Panc1 (cell line): ENCODE measurements around the gene SMG6. TPM values are rescaled to one million over a fixed set of nuclear protein-coding genes. Genes with fewer than 3 reads are reported as not detected.

Experiments used
- ATAC-seq: fragments of 200-7000 bp; cut with Tn5 transposase; 2 replicates; pipeline ENCODE4 v1.9.1; 2020; ENCODE audit warnings: mild to moderate bottlenecking, moderate library complexity
- BruUV-seq: library from RNA; stranded (reverse); fragments of 400-500 nt; replicated peaks from 2 replicates; lab custom pipeline; 2021; lab: Mats Ljungman, UMichigan
- CTCF ChIA-PET: fragments of 300-600 bp; sonication (Branson Sonifier 250); formaldehyde crosslinking; loops from one replicate; lab custom pipeline; 2022; ENCODE audit warnings: antibody characterized with exemption; lab: Charles Lee
- POLR2A ChIA-PET: fragments of 300-600 bp; sonication (Branson Sonifier 250); formaldehyde crosslinking; loops from one replicate; lab custom pipeline; 2022; ENCODE audit warnings: antibody characterized with exemption; lab: Charles Lee
- DNase-seq: peaks from one replicate; pipeline ENCODE4 v3.0.0-alpha.2; 2010; ENCODE audit warnings: low read depth, low spot score
- H3K27ac ChIP-seq: 2 replicates; pipeline ENCODE4 v1.5.1; 2011; ENCODE audit warnings: mild to moderate bottlenecking, low read length, inconsistent platforms
- H3K27me3 ChIP-seq: fragments of 200-500 bp; sonication (Bioruptor generic); 2 replicates; pipeline ENCODE4 v1.6.0; 2014; ENCODE audit warnings: low read length, inconsistent platforms; ENCODE audit not compliant: control insufficient read depth, insufficient read depth
- H3K36me3 ChIP-seq: fragments of 200-500 bp; sonication (Bioruptor generic); 2 replicates; pipeline ENCODE4 v1.5.1; 2014; ENCODE audit warnings: inconsistent platforms, mild to moderate bottlenecking, low read length, moderate library complexity; ENCODE audit not compliant: control insufficient read depth, insufficient read depth
- H3K4me1 ChIP-seq: 2 replicates; pipeline ENCODE4 v1.5.1; 2011; ENCODE audit warnings: inconsistent platforms, mild to moderate bottlenecking, low read length, moderate library complexity; ENCODE audit not compliant: control insufficient read depth, insufficient read depth
- H3K4me3 ChIP-seq, 2 experiments: 2 replicates each; pipeline ENCODE4 v1.5.1; 2011 to 2012; ENCODE audit warnings: low read depth in 2 of 2, low read length in 2 of 2, mild to moderate bottlenecking in 2 of 2, inconsistent platforms in 1 of 2, moderate library complexity in 1 of 2
- H3K9me3 ChIP-seq: fragments of 200-500 bp; sonication (Bioruptor generic); 2 replicates; pipeline ENCODE4 v1.5.1; 2014; ENCODE audit warnings: low read depth, mild to moderate bottlenecking, inconsistent platforms, low read length, moderate library complexity; ENCODE audit not compliant: control insufficient read depth, insufficient read depth
- POLR2AphosphoS5 ChIP-seq: IDR thresholded peaks from 2 replicates; pipeline ENCODE4 v1.6.1; 2012; ENCODE audit warnings: mild to moderate bottlenecking, low read depth, low read length, moderate library complexity
- SIN3A ChIP-seq: IDR thresholded peaks from 2 replicates; pipeline ENCODE4 v1.6.1; 2012; ENCODE audit warnings: low read depth, mild to moderate bottlenecking, low read length, moderate library complexity, borderline replicate concordance; ENCODE audit not compliant: insufficient read depth
- TCF7L2 ChIP-seq: IDR thresholded peaks from 2 replicates; pipeline ENCODE4 v1.6.1; 2011; ENCODE audit warnings: mild to moderate bottlenecking, low read depth, low read length, inconsistent platforms
- in situ Hi-C: cut with HindIII; loops from 2 replicates; pipeline ENCODE4 v1.10.0; 2016; ENCODE audit warnings: low sequenced_read_pairs, low pct_unique_long_range_greater_than_20kb
- intact Hi-C: fragments of 100-400 bp; cut with micrococcal nuclease; formaldehyde crosslinking; loops from one replicate; pipeline ENCODE4 v1.10.0; 2022; ENCODE audit not compliant: unreplicated experiment
- total RNA-seq: library from RNA; stranded (reverse); gene quantifications from one replicate; pipeline ENCODE4 v1.2.1, GENCODE V29; 2021; ENCODE audit not compliant: unreplicated experiment
- TF ChIP-seq, protein P1 (sequence below), 2 experiments: IDR thresholded peaks; 2 replicates each; pipeline ENCODE4 v1.6.1; 2011 to 2012; ENCODE audit warnings: low read depth in 2 of 2, control low read depth in 1 of 2, low read length in 1 of 2, mild to moderate bottlenecking in 1 of 2, moderate library complexity in 1 of 2; ENCODE audit not compliant: insufficient read depth in 1 of 2
- TF ChIP-seq, protein P2 (sequence below): fragments of 450-650 bp; IDR thresholded peaks from 2 replicates; pipeline ENCODE4 v1.5.1; 2017; ENCODE audit warnings: mild to moderate bottlenecking

Gene SMG6
- total RNA-seq, 1 experiment from 2014 or later: 17.8 TPM

DNA sequence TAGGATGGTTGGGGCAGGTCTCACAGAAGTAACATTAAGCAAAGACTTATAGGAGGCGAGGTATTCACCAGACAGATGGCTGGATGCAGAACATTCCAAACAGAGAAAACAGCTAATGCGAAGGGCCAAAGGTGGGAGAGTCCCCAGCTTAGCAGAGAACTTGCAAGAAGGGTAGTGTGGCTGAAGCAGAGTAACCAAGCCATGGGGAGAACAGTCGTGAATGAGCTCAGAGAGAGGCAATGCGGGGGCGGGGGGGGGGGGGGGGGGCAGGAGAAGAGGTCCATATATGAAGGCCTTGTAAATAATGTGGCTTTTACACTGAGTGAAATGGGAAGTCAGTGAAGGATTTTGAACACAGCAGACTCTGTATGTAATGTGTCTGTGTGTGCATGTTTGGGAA, 81.3 kb downstream of the SMG6 start:
- BruUV-seq: no TSS peak
- intact Hi-C loops: no loop called here
- no peaks in the 10 kb centered on the region for H3K9me3 ChIP-seq
- ATAC-seq (no peak), DNase-seq (no peak)
- ChIA-PET CTCF (no interaction called here), POLR2A (no interaction called here)
- H3K4me3 ChIP-seq: no peak overlapping the region
- no peaks in the 10 kb centered on the region for H3K36me3 ChIP-seq
- in situ Hi-C loops: no loop called here
- H3K4me1 ChIP-seq: no peaks in the 10 kb centered on the region
- H3K27ac ChIP-seq: no peak overlapping the region
- TF ChIP-seq POLR2AphosphoS5 (no peak), SIN3A (no peak), TCF7L2 (no peak)
- TF ChIP-seq, protein P1, sequence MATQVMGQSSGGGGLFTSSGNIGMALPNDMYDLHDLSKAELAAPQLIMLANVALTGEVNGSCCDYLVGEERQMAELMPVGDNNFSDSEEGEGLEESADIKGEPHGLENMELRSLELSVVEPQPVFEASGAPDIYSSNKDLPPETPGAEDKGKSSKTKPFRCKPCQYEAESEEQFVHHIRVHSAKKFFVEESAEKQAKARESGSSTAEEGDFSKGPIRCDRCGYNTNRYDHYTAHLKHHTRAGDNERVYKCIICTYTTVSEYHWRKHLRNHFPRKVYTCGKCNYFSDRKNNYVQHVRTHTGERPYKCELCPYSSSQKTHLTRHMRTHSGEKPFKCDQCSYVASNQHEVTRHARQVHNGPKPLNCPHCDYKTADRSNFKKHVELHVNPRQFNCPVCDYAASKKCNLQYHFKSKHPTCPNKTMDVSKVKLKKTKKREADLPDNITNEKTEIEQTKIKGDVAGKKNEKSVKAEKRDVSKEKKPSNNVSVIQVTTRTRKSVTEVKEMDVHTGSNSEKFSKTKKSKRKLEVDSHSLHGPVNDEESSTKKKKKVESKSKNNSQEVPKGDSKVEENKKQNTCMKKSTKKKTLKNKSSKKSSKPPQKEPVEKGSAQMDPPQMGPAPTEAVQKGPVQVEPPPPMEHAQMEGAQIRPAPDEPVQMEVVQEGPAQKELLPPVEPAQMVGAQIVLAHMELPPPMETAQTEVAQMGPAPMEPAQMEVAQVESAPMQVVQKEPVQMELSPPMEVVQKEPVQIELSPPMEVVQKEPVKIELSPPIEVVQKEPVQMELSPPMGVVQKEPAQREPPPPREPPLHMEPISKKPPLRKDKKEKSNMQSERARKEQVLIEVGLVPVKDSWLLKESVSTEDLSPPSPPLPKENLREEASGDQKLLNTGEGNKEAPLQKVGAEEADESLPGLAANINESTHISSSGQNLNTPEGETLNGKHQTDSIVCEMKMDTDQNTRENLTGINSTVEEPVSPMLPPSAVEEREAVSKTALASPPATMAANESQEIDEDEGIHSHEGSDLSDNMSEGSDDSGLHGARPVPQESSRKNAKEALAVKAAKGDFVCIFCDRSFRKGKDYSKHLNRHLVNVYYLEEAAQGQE (IDR thresholded peaks at IDR 0.05; ENCODE audit: insufficient read depth in 1 of 2, low read depth in 2 of 2, low read length in 1 of 2): no peak
- TF ChIP-seq, protein P2, sequence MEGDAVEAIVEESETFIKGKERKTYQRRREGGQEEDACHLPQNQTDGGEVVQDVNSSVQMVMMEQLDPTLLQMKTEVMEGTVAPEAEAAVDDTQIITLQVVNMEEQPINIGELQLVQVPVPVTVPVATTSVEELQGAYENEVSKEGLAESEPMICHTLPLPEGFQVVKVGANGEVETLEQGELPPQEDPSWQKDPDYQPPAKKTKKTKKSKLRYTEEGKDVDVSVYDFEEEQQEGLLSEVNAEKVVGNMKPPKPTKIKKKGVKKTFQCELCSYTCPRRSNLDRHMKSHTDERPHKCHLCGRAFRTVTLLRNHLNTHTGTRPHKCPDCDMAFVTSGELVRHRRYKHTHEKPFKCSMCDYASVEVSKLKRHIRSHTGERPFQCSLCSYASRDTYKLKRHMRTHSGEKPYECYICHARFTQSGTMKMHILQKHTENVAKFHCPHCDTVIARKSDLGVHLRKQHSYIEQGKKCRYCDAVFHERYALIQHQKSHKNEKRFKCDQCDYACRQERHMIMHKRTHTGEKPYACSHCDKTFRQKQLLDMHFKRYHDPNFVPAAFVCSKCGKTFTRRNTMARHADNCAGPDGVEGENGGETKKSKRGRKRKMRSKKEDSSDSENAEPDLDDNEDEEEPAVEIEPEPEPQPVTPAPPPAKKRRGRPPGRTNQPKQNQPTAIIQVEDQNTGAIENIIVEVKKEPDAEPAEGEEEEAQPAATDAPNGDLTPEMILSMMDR: no peak
- H3K27me3 ChIP-seq: no peaks in the 10 kb centered on the region

DNA sequence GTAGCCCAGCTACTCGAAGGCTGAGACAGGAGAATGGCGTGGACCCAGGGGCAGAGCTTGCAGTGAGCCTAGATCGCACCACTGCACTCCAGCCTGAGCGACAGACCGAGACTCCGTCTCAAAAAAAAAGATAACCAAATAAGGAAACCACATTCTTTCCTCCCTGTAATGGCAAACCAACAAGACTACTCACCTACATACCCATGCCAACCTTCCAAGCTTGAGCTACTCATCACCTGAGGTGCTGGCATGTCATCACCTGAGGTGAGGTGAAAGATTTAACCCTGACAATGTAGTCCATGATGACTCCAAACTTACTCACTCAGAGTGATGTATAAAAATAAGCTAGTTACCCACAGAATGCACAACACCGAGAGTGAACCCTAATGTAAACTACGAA, 85.2 kb downstream of the SMG6 start:
- Histone ChIP-seq H3K27ac (no peak overlapping the region), H3K36me3 (no peaks in the 10 kb centered on the region), H3K9me3 (no peaks in the 10 kb centered on the region), H3K4me1 (no peaks in the 10 kb centered on the region), H3K4me3 (no peak overlapping the region), H3K27me3 (no peaks in the 10 kb centered on the region)
- CTCF ChIA-PET: no interaction called here
- in situ Hi-C loops: no loop called here
- intact Hi-C loops: no loop called here
- POLR2A ChIA-PET: no interaction called here
- TF ChIP-seq, protein P2: no peak
- TF ChIP-seq POLR2AphosphoS5: no peak
- TF ChIP-seq, protein P1 (IDR thresholded peaks at IDR 0.05; ENCODE audit: insufficient read depth in 1 of 2, low read depth in 2 of 2, low read length in 1 of 2): no peak
- TF ChIP-seq TCF7L2: no peak
- no peak for TF ChIP-seq SIN3A
- DNase-seq (no peak), ATAC-seq (no peak)
- BruUV-seq: no TSS peak
